Progenitor cell of endocrine pancreas (in vitro differentiated cells): ENCODE results near the gene NKD1. TPM values are rescaled to one million over a fixed set of nuclear protein-coding genes. Genes with fewer than 3 reads are reported as not detected.
"Not testable (repeated sequence)": the region's sequence is repeated elsewhere in the genome, so short reads cannot be mapped to it uniquely, and the experiment has no call there.

Experiments
- DNase-seq: peaks from one replicate; pipeline ENCODE4 v3.0.0; 2021; ENCODE audit warnings: low spot score; ENCODE audit not compliant: unreplicated experiment
- H3K27ac Mint-ChIP-seq: 2 replicates; pipeline ENCODE4 v1.8.0; 2021; ENCODE audit warnings: mild to moderate bottlenecking, moderate library complexity, mixed read lengths
- H3K27me3 Mint-ChIP-seq: 2 replicates; pipeline ENCODE4 v1.8.0; 2021; ENCODE audit warnings: mixed read lengths
- H3K36me3 Mint-ChIP-seq: 2 replicates; pipeline ENCODE4 v1.8.0; 2022; ENCODE audit warnings: mixed read lengths; ENCODE audit not compliant: insufficient read depth
- H3K4me1 Mint-ChIP-seq: 2 replicates; pipeline ENCODE4 v1.8.0; 2021; ENCODE audit warnings: low read depth, mixed read lengths
- H3K4me3 Mint-ChIP-seq: 2 replicates; pipeline ENCODE4 v1.8.0; 2021; ENCODE audit warnings: low read depth, mild to moderate bottlenecking, moderate library complexity, mixed read lengths
- H3K9me3 Mint-ChIP-seq: 2 replicates; pipeline ENCODE4 v1.8.0; 2021; ENCODE audit warnings: low read depth, mixed read lengths
- total RNA-seq: library from RNA; stranded (reverse); gene quantifications from 2 replicates; pipeline ENCODE4 v1.2.1, GENCODE V29; 2021
- TF ChIP-seq, protein P1 (sequence below): fragments of 200-600 bp; sonication (generic); IDR thresholded peaks from one replicate; pipeline ENCODE4 v1.5.0; 2021; ENCODE audit warnings: antibody characterized with exemption, mild to moderate bottlenecking; ENCODE audit not compliant: unreplicated experiment

NKD1 gene
- total RNA-seq, 1 donor from 2014 or later = 3.0 TPM

DNA sequence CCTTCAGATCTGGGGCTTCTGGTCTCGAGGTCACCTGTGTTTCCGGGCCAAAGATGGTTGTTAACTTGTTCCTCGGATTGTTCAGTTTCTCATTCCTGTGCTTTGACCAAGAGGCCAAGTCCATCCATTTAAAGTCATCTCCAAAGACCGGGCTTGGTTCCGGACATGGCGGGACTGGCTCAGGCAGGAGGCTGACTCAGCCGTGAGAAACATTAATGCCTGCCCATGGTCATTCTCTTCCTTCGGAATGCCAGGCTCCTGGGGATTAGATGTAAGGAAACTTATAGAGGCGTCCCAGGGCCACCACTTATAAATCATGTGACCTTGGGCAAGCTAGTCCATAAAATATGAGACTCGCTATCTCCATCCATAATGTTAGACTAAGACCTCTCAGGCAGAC is 13.6 kb upstream of the NKD1 start:
- peaks cover 12% of the 10 kb centered on the region for H3K27me3 Mint-ChIP-seq
- TF ChIP-seq, protein P1, sequence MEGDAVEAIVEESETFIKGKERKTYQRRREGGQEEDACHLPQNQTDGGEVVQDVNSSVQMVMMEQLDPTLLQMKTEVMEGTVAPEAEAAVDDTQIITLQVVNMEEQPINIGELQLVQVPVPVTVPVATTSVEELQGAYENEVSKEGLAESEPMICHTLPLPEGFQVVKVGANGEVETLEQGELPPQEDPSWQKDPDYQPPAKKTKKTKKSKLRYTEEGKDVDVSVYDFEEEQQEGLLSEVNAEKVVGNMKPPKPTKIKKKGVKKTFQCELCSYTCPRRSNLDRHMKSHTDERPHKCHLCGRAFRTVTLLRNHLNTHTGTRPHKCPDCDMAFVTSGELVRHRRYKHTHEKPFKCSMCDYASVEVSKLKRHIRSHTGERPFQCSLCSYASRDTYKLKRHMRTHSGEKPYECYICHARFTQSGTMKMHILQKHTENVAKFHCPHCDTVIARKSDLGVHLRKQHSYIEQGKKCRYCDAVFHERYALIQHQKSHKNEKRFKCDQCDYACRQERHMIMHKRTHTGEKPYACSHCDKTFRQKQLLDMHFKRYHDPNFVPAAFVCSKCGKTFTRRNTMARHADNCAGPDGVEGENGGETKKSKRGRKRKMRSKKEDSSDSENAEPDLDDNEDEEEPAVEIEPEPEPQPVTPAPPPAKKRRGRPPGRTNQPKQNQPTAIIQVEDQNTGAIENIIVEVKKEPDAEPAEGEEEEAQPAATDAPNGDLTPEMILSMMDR = no peak
- H3K9me3 Mint-ChIP-seq = peaks cover 4% of the 10 kb centered on the region
- no peak overlapping the region for H3K4me3 Mint-ChIP-seq
- peaks cover 5% of the 10 kb centered on the region for H3K4me1 Mint-ChIP-seq
- no peak overlapping the region for H3K27ac Mint-ChIP-seq
- no peaks in the 10 kb centered on the region for H3K36me3 Mint-ChIP-seq
- no peak for DNase-seq

DNA sequence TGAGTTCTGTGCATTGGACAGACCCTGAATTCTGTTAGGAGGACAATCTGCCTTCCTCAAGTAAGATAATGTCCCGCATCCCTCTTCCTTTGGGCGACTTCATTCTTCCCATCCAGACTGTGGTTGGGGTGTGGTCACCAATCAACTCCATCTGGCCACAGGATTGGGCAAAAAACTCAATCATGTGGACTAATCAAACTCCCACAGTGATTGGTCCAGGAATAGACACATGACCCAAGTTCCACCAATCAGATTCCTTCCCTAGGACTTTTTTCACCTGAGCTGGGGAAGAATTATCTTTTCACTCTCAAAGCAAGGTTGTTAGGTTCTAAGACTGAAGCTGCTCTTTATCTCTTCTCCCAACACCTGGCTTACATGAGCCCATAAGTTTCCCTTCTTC is 13.2 kb upstream of the NKD1 start:
- H3K27ac Mint-ChIP-seq = no peak overlapping the region

DNA sequence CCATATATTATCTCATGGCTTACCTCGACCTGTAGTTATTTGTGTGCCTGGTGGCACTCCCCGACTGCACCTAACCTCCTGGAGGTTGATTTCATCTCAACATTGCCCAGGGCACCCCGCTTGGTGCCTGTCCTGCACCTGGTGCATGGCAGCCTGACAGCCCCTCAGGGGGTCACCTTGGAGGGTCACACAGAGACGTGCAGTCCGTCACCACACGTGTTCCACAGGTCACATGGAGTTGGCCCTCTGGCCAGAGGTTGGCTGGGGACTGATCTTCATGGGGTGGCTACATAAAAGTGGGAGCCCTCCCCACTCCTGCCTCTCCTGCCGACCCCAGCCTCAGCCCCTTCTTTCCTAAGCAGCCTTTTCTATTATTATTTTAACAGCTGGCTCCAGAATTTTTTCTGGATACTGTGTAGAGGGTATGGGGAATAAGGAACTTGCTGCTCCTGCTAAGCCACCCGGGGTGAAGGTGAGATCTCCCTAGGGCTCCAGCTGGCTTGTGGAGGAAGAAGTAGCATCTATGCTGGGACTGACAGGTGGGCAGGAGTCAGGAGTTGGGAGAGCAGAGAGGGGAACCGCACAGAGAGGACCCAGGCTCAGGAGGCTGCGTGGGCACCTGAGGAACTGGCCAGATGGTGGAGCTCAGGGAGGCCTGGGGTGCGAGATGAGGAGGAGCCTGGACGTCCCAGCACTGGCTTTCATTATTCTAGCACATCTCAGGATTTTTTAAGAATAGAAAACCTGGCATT is 12.5 kb upstream of the NKD1 start:
- Mint-ChIP-seq H3K4me1 (peaks cover 5% of the 10 kb centered on the region), H3K27me3 (peaks cover 22% of the 10 kb centered on the region), H3K27ac (no peak overlapping the region), H3K36me3 (no peaks in the 10 kb centered on the region), H3K9me3 (no peaks in the 10 kb centered on the region), H3K4me3 (no peak overlapping the region)
- DNase-seq = no peak
- TF ChIP-seq, protein P1 = no peak

More for the DNA sequence above, 13.2 kb upstream of the NKD1 start:
- TF ChIP-seq, protein P1 = no peak
- DNase-seq = no peak
- no peaks in the 10 kb centered on the region for H3K36me3 Mint-ChIP-seq
- peaks cover 15% of the 10 kb centered on the region for H3K27me3 Mint-ChIP-seq
- H3K4me1 Mint-ChIP-seq = peaks cover 5% of the 10 kb centered on the region
- no peak overlapping the region for H3K4me3 Mint-ChIP-seq
- H3K9me3 Mint-ChIP-seq = peaks cover 3% of the 10 kb centered on the region

DNA sequence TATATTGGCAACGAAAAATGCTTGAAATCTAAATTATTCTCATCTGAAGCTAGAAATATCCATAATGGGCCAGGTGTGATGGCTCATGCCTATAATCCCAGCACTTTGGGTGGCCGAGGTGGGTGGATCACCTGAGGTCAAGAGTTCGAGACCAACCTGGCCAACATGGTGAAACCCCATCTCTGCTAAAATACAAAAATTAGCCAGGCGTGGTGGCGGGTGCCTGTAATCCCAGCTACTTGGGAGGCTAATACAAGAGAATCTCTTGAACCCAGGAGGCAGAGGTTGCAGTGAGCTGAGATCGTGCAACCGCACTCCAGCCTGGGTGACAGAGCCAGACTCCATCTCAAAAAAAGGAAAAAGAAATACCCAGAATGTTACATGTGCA is 11.9 kb upstream of the NKD1 start:
- H3K4me3 Mint-ChIP-seq, H3K9me3 Mint-ChIP-seq, DNase-seq, H3K27ac Mint-ChIP-seq, H3K36me3 Mint-ChIP-seq, H3K4me1 Mint-ChIP-seq: not testable (repeated sequence)
- H3K27me3 Mint-ChIP-seq = peaks cover 25% of the 10 kb centered on the region

DNA sequence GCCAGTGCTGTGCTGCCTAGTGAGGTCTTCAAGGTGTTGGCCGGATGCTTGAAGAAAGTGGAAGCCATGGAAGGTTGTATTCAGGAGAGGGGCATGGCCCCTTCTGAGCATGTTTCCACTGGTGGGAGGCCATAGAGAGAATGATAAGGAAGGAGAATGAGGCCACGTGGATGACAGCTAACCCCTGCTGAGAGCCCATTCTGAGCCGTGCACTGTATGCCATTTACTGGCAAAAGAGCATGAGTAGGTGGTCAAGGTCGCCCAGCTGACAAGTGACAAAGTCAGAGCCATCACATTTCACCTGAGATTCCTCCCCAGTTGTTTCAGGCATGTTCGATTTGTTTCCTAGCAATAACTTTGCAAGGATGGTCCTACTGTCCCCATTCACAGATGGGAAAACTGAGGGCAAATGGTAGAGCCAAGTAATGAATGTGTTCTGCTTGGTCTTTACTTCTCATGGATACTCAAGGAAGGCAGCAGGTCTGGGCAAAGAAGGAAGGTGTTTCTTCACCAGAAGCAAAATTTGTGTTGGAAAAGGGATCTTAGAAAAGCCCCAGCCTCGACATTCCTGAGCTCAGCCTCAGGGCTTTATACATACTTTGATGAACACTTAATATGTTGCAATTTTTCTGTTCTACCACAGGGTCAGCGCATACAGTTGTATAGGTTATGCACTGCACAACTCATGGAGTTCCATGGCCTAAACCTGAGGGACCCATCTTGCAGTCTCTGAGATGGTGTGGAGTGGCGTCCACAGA is 10.5 kb upstream of the NKD1 start:
- peaks cover 35% of the 10 kb centered on the region for H3K27me3 Mint-ChIP-seq
- no peak overlapping the region for H3K27ac Mint-ChIP-seq
- no peak for DNase-seq

More for the DNA sequence above, 10.5 kb upstream of the NKD1 start:
- Mint-ChIP-seq H3K4me1 (peaks cover 5% of the 10 kb centered on the region), H3K4me3 (no peak overlapping the region), H3K9me3 (no peaks in the 10 kb centered on the region), H3K36me3 (no peaks in the 10 kb centered on the region)
- TF ChIP-seq, protein P1 = no peak
